ENCODE data around the gene TTC12. TPM values are rescaled to one million over a fixed set of nuclear protein-coding genes. Genes with fewer than 3 reads are reported as not detected.

TTC12 gene
- total RNA-seq, 2 donors from 2014 or later, result 22.3 to 134 TPM

DNA sequence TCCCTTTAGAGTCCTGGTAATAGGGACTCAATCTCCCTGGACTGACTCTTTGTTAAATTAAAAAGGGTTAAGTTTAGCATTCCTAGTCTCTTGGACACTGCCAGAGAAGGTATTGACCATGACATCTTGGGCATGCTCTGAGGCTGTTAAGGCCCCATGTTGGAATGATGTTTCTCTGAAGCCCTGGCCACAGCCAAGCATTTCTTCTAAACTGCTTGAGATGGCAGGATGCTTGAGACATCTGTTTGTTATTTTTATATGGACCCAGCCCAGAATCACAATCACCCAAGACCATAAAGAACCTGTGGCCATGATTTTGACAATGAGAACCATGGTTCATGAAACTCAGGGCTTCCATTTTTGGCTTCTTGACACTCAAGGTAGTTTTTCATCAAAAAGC, 67.7 kb downstream of the TTC12 start:
- intact Hi-C loops (cut with DNase I), result no loop called here
- ATAC-seq, result no peak
- H3K27me3 ChIP-seq, result no peaks in the 10 kb centered on the region

DNA sequence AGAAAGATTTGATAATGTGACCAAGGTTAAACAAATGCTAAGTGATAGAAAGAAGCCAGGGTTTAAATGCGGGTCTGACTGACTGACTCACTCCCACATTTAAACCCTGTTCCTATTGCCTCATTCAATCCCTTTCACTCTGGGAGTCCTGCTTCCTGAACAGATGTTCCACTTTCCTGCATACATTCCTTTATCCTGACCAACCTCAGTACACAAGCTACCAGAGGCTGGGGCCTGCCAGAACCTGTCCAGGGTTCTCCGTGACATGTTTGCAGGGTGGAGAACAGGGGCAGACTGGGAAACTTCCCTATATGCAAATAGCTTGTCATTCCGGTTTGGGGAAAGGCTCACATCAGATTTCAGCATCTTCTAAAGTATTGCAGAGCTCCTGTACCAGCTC, 70.2 kb downstream of the TTC12 start:
- intact Hi-C loops (cut with DNase I), result no loop called here
- no peak overlapping the region for H3K4me3 ChIP-seq
- no peak for ATAC-seq
- no peak overlapping the region for H3K27ac ChIP-seq
- DNase-seq, result peak in 1 of 4 donors; percentile 23
- H3K4me1 ChIP-seq, result peaks cover 9% of the 10 kb centered on the region
- TF ChIP-seq, protein P1, sequence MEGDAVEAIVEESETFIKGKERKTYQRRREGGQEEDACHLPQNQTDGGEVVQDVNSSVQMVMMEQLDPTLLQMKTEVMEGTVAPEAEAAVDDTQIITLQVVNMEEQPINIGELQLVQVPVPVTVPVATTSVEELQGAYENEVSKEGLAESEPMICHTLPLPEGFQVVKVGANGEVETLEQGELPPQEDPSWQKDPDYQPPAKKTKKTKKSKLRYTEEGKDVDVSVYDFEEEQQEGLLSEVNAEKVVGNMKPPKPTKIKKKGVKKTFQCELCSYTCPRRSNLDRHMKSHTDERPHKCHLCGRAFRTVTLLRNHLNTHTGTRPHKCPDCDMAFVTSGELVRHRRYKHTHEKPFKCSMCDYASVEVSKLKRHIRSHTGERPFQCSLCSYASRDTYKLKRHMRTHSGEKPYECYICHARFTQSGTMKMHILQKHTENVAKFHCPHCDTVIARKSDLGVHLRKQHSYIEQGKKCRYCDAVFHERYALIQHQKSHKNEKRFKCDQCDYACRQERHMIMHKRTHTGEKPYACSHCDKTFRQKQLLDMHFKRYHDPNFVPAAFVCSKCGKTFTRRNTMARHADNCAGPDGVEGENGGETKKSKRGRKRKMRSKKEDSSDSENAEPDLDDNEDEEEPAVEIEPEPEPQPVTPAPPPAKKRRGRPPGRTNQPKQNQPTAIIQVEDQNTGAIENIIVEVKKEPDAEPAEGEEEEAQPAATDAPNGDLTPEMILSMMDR (IDR thresholded peaks at IDR 0.05), result no peak
- H3K36me3 ChIP-seq (replicated peaks in 1 of 2; ENCODE audit: insufficient read depth in 1 of 2, low read depth in 2 of 2), result no peaks in the 10 kb centered on the region
- H3K27me3 ChIP-seq, result peaks cover 0 to 8% of the 10 kb centered on the region in 2 donors
- no peaks in the 10 kb centered on the region for H3K9me3 ChIP-seq
- WGBS, 2 donors, result 38 to 60% methylated on average over 3 of the region's 3 CpGs

More for the DNA sequence above, 67.7 kb downstream of the TTC12 start:
- no peak for DNase-seq
- Histone ChIP-seq H3K27ac (no peak overlapping the region), H3K9me3 (no peaks in the 10 kb centered on the region), H3K36me3 (replicated peaks in 1 of 2; ENCODE audit: insufficient read depth in 1 of 2, low read depth in 2 of 2) (no peaks in the 10 kb centered on the region), H3K4me3 (no peak overlapping the region), H3K4me1 (no peaks in the 10 kb centered on the region)
- TF ChIP-seq POLR2A (IDR thresholded peaks at IDR 0.05), result no peak
- TF ChIP-seq, protein P1 (IDR thresholded peaks at IDR 0.05), result no peak

DNA sequence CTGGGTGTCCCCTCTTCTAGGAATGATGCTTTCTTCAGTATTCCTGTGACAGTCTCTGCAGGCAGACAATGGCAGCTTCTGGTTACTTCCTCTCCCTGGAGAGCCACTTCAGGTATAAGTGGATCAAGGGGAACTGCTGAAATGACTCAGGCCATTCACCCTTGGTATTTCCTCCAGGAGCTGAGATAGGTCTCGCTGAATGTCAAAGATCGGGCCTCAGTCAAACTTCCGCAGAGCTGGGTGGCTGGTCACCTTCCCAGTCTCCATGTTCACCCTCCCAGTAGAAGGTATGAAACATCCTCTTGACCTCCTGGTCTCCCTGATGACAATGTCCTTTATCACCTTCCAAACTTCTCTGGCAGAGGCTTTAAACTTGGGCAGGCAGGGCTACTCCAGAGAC, 71.4 kb downstream of the TTC12 start:
- no peak overlapping the region for H3K4me3 ChIP-seq
- H3K36me3 ChIP-seq (replicated peaks in 1 of 2; ENCODE audit: insufficient read depth in 1 of 2, low read depth in 2 of 2), result no peaks in the 10 kb centered on the region
- no peaks in the 10 kb centered on the region for H3K9me3 ChIP-seq
- H3K27me3 ChIP-seq, result peaks cover 0 to 8% of the 10 kb centered on the region in 2 donors
- WGBS, 2 donors, result 97 to 100% methylated on average over 3 of the region's 3 CpGs
- TF ChIP-seq POLR2A (IDR thresholded peaks at IDR 0.05), result no peak
- TF ChIP-seq, protein P1 (IDR thresholded peaks at IDR 0.05), result no peak
- intact Hi-C loops (cut with DNase I), result no loop called here
- no peak overlapping the region for H3K27ac ChIP-seq
- DNase-seq (no peak), ATAC-seq (no peak)
- peaks cover 9% of the 10 kb centered on the region for H3K4me1 ChIP-seq

DNA sequence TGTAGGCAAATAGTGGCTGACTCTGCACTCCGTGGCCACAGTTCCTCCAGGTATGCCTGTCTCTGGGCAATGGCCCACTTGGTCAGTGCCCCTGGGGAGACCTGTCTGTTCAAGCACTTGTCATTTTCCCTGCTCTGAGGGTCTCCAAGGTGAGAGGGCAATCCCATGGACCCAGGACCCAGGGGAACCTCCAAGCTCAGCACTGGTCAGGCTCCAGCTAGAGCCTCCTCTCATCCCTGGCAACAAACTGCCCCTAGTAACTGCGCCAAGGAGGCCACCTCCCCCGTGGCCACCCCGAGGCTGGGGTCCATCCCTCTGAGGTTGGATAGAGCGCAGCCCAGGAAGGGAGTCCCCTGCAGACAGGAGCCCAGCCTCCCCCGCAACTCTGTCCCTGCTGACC, 72.5 kb downstream of the TTC12 start:
- Histone ChIP-seq H3K27ac (no peak overlapping the region), H3K36me3 (replicated peaks in 1 of 2; ENCODE audit: insufficient read depth in 1 of 2, low read depth in 2 of 2) (no peaks in the 10 kb centered on the region), H3K4me1 (peaks cover 9% of the 10 kb centered on the region), H3K27me3 (peaks cover 0 to 8% of the 10 kb centered on the region in 2 donors), H3K4me3 (no peak overlapping the region), H3K9me3 (no peaks in the 10 kb centered on the region)
- ATAC-seq (no peak), DNase-seq (no peak)
- TF ChIP-seq, protein P1 (IDR thresholded peaks at IDR 0.05), result no peak
- TF ChIP-seq POLR2A (IDR thresholded peaks at IDR 0.05), result no peak
- WGBS, 2 donors, result 68 to 100% methylated on average over 3 to 6 of the region's 6 CpGs
- intact Hi-C loops (cut with DNase I), result no loop called here

DNA sequence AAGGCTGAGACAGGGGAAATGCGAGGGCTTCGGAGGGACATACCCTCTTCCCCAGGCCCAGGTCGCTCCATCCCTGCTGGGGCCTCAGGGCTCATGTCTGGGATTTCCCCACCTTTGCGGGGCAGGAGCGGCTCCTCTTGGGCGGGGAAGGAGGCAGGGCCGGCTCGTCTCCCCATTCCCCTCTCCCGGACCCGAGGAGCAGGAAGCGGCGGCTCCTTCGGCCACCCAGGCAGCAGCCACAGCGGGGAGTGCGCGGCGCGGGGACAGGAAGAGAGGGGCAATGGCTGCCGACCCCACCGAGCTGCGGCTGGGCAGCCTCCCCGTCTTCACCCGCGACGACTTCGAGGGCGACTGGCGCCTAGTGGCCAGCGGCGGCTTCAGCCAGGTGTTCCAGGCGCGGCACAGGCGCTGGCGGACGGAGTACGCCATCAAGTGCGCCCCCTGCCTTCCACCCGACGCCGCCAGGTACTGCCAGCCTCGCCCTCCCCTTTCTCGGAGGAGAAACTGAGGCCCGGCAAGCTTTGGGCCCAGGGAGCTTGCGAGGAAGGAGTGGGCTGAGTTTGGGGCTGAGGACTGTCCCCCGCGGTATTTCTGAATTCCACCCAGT, 73.3 kb downstream of the TTC12 start, which contains the start of gene ANKK1:
TSS of gene ANKK1 (plus strand) at position 175 of the 607 bp plus-strand sequence. CDS start at position 281, 106 bp downstream.
- H3K27me3 ChIP-seq, result peaks cover 0 to 8% of the 10 kb centered on the region in 2 donors
- intact Hi-C loops (cut with DNase I), result no loop called here
- no peak within 1 kb of the TSS for H3K27ac ChIP-seq
- H3K4me3 ChIP-seq, result no peak within 1 kb of the TSS
- TF ChIP-seq POLR2A (IDR thresholded peaks at IDR 0.05), result no peak
- TF ChIP-seq, protein P1 (IDR thresholded peaks at IDR 0.05), result peak; percentile 15 to 64 (median 37)
- ATAC-seq (peak; percentile 38), DNase-seq (peak; percentile 14 to 52 (median 24))
- no peaks in the 10 kb centered on the region for H3K9me3 ChIP-seq
- H3K4me1 ChIP-seq, result peaks cover 9% of the 10 kb centered on the region
- H3K36me3 ChIP-seq (replicated peaks in 1 of 2; ENCODE audit: insufficient read depth in 1 of 2, low read depth in 2 of 2), result no peaks in the 10 kb centered on the region
- 6 to 26% methylated on average over 7 to 41 of the region's 46 CpGs for WGBS, 2 donors

All from body of pancreas (tissue), 4 donors.